GM21723 (cell line): ENCODE data around the gene SNX22.
"Not testable (repeated sequence)": the region's sequence is repeated elsewhere in the genome, so short reads cannot be mapped to it uniquely, and the experiment has no call there.

ENCODE experiments used
- ATAC-seq: cut with Tn5 transposase; IDR thresholded peaks from one replicate; pipeline ENCODE4 v1.9.1; 2021; ENCODE audit warnings: mild to moderate bottlenecking, moderate library complexity; ENCODE audit not compliant: unreplicated experiment

The SNX22 gene

DNA sequence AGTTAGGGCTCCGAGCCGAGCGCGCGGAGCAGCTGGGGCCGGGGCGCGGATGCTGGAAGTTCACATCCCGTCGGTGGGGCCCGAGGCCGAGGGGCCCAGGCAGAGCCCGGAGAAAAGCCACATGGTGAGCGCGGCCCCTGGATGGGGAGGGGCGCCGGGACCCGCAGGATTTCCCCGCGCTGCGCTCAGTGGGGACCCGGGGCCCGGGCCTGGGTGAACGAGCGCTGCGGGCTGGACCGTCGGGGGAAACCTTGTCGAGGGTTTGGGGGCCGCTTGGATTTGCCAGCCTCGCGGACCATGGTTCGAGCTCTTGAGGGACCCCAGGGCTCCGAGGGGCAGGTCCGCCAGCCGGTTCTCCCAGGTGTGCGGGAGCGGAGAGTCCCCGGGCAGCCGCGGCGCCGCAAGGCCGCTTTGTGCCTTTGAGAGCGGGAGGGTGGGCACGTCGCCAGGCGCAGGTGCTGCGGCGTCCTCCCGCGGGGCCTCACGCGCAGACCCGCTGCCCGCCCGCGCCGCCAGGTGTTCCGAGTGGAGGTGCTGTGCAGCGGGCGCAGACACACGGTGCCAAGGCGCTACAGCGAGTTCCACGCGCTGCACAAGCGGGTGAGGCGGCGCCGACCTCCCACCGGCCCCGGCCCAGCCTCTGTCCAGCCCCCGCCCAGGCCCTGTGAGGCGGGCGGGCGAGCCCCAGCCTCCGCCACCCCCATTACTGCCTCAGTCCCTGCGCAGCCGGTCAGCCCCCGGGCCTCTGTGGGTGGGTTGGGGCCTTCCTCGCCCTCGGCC lies at the start of gene SNX22:
TSS of gene SNX22 (plus strand) at position 5 of the 780 bp plus-strand sequence. CDS start at position 50, 45 bp downstream.
- peak; percentile 21 for ATAC-seq

DNA sequence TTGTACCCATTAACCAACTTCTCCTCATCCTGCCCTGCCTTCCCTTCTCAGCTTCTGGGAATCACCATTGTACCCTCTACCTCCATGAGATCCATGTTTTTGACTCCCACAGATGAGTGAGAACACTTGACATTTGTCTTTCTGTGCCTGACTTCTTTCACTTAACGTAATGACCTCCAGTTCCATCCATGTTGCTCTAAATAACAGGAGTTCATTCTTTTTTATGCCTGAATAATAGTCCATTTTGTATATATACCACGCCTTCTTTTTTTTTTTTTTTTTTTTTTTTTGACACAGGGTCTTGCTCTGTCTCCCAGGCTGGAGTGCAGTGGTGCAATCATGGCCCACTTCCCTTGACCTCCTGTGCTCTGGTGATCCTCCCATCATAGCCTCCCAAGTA lies 49.0 kb upstream of the SNX22 start:
- ATAC-seq: no peak

DNA sequence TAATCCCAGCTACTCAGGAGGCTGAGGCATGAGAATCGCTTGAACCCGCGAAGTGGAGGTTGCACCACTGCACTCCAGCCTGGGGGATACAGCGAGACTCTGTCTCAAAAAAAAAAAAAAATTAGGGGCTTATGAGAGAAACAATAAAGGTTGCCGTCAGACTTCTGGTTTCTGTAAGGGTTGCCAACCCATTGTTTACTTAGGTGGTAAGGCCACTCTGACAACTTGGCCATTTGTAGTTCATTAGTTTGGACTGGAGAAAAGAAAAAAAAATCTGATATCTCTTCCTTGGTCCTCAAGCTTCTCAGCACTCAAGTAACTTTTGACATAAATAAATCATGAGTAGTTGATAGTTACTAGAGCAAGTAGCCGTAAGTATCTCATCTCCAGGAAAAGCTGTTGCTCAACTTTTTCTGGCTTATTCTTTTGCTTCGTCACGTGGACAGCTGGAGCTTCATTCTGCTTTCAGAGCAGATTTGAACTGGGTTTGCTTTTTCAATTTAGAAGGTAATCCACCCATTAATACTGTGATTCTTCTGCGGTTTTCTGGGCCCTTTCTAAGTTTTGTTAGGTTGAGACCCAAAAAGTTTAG lies 46.3 kb upstream of the SNX22 start:
- no peak for ATAC-seq

DNA sequence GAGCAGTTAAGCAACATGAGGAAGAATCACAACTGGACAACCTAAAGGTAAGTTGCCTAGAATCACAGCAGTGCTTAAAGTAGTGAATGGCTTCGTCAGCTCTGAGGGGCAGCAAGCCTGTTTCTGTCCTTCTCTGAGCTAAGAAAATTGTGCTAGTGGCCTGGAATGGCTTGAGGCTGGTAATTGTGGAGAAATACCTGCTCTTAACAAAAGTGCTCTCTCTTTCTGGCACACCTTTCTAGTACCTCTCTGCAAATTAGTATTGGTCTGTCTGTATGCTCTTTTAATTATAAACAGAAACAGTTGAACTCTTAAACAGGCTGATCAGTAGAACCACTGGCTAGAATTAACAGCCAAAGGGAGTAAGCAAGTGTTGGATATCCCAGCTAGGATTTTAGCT lies 44.2 kb upstream of the SNX22 start:
- ATAC-seq: no peak

DNA sequence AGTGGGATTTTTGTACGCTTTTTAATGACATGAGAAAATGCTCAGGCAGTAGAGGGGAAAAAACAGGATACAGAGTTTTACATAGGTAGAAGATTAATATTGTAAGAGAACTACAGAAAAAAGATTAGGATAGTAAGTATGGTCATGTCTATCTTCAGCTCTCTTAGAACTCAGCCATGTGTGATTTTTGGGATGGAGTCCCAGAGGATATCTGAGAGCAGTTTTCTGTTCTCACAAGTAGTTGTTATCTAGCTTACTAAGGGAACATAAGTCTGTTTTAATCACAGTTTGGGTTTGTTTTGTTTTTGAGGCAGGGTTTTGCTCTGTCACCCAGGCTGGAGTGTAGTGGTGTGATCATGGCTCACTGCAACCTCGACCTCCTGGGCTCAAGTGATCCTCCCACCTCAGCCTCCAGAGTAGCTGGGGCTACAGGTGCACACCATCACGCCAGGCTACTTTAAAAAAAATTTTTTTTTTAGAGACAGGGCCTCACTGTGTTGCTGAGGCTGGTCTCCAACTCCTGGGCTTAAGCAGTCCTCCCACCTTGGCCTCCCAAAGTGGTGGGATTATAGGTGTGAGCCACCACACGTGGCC lies 41.3 kb upstream of the SNX22 start:
- ATAC-seq: not testable (repeated sequence)

DNA sequence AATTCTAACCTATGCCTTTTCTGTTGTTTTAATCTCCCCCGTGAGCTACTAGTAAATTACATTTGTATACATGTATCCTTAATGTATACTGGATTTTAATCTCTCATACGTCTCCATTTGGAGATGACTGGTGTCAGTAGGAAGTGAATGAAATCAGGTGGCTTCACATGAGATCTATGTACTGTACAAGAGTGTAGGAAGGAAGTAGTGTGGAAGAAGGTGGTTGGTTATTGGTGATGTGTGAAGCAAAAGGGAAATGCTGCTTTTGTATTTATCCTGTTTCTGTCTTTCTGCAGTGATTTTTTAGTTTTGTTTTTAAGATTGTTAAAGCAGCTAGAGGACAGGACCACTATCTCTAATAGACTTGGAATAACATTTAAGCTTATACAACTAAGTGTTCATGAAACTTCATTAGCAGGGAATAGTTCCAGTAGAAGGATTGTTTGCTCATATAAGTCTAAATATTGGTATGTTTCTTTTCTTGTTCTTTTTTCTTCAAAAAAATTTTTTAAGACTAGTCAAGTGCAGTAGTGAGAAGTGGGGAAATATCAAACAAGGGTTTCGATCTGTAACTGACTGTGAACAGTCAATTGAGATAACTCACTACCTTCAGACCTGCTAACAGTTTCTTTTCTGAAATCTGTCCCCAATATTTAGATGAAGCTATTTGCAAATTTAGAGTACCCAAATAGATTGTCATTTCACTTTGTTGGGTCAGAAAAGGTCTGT lies 40.4 kb upstream of the SNX22 start:
- ATAC-seq: no peak

DNA sequence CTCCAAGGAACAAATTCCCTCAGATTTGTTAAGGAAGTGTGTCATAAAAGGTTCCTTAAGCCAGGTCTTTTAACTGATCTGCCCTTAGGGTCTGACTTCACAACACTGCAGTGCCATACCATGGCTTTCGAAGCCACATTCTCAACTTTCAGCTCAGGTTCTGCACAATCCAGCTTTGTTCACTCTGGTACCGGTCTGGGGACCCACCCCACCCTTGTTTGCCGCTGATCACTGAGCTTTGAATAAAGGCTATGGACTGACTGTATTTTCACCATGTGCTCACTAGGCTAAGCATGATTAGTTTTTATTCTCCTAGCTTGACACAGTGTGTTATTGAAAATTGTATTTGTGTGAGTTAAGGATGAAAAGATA lies 39.9 kb upstream of the SNX22 start:
- ATAC-seq: no peak

DNA sequence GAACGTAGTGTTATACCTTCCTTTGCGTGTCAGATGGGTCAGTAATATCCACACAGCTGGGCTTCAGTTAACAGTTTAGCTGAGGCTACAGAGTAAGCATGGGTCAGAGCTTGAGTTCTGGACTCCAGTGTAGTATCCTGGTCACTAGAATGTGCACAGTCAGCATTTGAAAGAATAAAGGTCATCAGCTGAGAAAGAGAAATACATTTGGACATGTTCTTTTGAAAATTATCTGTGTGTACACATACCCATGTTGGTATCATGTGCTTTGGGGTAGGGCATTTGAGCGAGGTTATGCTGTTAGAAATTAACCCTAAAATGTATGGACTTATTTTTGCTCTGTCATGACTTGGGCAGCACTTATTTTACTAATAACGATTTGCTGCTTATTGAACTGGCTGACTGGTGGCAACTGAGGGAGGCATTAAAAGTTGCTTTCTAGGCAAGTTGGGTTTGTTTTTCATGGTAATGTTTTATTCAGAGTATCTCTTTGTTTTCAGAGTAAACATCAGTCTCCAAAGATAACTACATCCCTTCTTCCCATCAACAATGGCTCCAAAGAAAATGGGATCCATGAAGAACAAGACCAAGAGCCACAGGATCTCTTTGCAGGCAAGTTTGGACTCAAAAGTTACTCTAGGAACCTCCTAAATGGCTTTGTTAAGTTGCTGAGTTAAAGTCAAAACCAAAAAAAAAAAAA lies 39.3 kb upstream of the SNX22 start:
- no peak for ATAC-seq

DNA sequence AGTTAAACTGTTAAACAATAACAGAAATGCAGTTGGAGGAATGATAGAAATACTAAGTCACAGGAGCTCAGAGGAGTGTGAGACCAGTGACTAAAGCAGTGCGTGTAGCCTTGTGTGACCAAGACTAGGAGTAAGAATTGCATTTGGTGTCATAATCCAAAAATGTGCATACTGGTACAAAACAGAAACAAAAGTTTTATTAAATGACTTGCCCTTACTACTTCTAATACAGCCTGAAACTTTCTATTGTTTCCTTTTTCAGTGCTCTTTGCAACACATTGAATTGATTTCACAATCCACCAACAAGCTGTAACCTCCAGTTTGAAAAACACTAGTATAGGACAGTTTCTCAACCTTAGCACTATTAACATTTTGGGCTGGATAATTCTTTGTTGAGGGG lies 38.6 kb upstream of the SNX22 start:
- no peak for ATAC-seq

DNA sequence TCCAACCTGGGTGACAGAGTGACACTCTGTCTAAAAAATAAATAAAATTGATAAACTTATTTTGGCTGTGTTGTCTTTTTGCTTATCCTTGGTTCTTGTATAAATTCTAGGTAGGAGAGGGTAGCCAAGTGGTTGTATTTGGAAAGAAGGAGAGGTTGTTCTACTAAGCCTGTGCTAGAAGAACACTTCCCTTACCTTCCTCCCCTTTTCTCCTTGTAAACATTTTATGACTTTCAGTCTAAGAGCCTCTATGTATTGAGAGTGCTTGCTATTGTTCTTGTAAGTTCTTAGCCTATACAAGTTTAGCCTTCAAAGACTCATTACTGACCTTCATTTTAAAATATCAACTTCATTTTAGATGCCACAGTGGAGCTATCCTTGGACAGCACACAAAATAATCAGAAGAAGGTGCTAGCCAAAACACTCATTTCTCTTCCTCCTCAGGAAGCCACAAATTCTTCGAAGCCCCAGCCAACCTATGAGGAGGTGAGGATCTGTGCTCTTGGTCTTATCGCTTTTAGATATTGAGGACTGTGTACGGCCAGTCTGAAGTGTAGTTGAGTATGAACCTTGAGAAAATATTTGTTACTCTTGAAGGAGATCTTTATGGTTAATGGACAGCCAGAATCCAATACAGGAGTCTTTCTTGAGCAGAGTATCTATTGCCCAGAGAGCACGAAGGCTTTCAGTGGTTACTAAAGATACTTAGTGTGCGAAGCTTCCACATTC lies 33.6 kb upstream of the SNX22 start:
- no peak for ATAC-seq

DNA sequence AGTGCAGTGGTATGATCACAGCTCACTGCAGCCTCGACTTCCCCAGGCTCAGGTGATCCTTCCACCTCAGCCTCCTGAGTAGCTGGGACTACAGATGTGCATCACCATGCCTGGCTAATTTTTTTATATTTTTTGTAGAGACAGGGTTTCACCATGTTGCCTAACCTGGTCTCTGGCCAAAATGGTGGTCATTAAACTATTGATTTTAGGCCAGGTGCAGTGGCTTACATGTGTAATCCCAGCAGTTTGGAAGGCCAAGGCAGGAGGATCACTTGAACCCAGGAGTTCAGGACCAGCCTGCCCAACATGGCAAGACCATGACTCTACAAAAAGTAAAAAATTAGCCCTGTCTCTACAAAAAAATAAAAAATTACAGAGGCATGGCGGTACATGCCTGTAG lies 31.2 kb upstream of the SNX22 start:
- not testable (repeated sequence) for ATAC-seq

DNA sequence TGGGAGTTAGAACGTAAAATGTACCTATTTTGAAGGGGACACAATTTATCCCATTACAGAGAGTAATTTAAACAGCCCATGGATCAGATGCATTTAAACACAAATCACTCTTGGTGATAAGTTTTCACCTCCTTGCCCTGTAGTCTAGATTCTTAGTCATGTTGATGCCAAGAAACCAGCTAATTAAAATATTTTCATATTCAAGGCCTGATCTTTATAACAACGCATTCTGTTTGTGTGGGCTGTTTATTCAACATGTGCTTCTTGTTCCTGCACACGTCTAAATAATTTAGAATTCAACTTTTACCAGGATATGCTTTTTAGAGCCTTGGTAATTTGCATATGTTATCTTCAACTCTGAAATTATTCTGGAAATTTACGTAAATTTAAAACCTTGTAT lies 29.9 kb upstream of the SNX22 start:
- no peak for ATAC-seq

DNA sequence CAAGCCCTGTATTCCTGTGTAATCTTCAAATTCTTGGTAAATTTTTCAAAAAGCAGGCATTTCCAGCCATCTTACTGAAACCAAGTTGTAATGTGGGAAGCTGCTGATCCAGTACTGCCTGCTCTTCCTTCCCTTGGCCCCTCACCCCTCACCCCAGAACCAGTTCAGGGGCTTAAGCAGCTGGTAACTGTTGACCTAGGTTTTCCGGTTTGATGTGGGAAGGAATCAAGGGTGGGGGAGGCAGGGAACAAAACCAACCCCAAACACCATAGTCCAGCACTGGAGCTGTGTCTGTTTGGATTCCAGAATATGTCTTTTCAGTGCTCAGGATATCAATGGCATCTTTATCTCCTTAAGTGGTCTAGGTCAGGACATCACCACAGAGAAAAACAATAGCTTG lies 29.1 kb upstream of the SNX22 start:
- no peak for ATAC-seq

DNA sequence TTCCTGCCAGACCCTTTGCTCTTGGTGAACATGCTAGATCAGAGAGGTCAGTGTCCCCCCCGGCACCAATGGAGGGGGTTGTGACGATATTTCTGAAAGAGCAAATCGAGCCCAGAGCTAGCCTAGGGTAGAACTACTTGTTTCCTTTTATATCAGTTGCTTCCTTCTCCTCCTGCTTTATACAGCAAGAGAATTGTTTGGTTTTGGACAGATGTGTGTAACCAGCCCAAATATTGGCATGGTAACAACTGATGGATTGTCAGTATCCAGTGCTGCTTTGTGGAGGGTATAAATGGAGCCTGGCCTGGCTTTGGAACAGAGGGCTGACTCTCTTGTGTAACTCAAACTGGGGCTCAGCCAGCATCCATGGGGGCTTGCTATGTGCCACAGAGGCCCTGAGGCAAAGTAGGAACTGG lies 28.6 kb upstream of the SNX22 start:
- ATAC-seq: no peak

DNA sequence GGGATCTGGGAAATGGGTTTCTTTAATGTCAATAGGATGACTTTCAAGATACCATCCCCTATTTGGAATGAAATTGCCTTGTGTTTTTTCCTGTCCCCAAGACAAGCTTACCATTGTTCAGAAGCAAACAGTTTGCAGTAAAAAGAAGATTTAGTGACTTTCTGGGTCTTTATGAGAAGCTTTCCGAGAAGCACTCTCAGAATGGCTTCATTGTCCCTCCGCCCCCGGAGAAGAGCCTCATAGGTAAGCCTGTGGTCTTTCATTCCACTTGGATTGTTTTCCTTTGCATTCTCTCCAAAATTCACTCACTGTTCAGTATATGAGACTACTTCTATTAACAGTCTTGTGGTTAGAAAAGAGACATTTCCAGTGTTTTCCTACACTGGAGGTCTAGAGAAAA lies 25.6 kb upstream of the SNX22 start:
- ATAC-seq: no peak

DNA sequence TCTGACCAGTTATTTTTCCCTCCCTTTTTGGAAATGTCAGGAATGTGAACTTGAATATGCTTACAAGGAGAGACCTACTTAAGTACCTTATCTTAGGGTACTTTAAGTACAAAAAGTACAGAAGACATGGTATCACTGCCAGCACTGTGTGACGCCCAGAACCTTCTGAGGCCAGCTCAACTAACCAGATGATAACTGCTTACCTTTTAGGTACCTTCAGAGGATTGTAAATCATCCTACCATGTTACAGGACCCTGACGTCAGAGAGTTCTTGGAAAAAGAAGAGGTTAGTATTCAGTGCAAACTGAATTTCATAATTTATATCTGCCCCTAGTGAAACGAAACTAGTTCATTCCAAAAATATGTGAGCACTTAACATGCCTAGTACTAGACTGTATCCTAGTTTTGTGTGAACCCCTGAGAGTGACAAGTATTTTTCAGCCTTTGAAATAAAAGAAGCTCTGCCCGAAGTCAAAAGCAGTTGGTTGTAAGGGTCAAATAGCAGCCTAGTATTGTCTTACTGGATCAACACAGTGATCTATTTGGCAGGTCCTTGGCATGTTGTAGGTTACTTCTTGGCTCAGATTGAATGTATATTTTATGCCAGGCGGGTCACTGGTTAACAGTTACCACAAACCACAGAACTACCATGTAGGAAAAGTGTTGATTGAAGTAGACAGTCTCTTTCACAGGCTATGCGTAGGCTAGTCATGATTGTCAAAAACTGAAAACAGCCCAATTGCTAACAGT lies 23.8 kb upstream of the SNX22 start:
- ATAC-seq: no peak

DNA sequence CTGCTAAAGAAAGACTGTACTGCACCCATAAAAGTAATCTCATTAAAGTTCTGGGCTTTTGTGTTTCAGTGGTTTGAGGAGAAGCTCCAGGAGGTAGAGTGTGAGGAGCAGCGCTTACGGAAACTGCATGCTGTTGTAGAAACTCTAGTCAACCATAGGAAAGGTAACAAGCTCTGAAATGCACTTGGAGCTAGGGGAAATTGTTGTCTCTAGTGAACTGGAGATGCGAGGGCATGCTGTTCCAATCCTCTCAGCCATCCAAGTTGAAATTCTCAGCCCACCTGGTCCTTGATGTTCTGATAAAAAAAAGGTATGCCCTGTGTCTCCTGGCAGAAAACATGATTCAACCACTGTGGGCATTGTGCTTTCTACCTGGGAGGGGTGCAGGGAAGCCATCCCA lies 21.4 kb upstream of the SNX22 start:
- ATAC-seq: no peak

DNA sequence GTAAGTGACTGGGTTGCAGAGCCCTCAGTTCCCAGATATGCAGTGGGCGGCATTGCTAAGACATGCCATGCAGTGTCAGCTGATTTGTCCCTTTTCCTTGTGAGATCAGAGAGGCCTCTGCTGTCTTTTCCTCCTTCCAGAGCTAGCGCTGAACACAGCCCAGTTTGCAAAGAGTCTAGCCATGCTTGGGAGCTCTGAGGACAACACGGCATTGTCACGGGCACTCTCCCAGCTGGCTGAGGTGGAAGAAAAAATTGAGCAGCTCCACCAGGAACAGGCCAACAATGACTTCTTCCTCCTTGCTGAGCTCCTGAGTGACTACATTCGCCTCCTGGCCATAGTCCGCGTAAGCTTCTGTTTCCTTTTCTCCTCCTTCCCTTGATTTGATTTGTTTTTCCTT lies 20.0 kb upstream of the SNX22 start:
- ATAC-seq: no peak

DNA sequence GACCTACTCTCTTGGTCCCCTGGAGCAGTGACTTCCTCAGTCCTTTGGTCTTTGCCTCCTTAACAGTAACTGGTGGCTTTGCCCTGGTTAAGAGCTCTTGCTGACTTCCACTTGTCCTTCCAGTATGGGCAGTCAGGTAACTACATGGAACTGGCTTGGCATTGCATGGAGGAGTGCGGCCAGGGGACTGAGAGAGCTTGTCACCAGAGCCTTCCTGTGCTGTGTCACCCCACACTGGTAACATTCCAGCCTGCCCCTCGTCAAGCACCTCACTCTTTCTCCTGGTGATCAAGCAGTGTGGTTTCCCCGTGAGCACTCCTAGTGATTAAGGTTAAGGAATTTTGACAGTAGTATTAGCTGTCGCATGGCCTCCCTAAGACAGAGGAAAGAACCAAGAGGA lies 19.3 kb upstream of the SNX22 start:
- ATAC-seq: no peak
